ENCODE measurements around the gene PERCC1.

The PERCC1 gene

DNA sequence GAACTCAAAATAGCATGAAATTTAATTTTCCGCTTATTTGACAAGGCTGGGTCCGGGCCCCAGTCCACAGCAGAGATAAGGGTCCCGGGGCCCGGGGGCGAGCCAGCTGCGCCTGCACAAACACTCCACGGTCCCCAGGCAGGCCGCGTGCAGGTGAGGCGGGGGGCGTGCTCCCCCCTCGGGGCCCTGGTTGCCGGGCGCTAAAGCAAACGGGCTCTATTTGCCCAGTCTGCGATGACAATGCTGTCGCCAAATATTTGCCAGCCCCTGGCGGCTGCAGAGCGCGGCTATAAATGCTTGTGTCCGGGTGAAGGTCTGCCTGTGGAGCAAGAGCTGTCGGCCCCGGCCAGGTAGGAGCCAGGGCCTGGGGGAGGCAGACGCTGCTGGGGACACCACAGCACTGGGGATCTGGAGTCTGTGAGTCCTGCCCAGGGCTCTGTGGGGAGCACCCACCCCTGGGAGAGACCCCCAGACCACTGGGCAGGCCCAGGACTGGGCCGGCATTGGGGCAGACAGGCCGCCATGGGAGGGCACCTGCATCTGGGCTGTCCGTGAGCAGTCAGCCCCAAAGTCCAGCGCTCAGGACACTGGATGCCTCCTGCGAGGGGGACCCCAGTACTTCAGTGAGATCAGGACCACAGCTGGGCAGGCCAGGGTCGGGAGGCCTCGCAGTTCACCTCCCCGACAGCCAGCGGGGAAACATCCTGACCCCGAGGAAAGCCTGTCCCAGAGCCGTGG is at the start of gene PERCC1:
Gene PERCC1 (plus strand): TSS at position 320 of the 738 bp plus-strand sequence. CDS start 1,516 bp downstream, outside the sequence.
- no peak for DNase-seq

DNA sequence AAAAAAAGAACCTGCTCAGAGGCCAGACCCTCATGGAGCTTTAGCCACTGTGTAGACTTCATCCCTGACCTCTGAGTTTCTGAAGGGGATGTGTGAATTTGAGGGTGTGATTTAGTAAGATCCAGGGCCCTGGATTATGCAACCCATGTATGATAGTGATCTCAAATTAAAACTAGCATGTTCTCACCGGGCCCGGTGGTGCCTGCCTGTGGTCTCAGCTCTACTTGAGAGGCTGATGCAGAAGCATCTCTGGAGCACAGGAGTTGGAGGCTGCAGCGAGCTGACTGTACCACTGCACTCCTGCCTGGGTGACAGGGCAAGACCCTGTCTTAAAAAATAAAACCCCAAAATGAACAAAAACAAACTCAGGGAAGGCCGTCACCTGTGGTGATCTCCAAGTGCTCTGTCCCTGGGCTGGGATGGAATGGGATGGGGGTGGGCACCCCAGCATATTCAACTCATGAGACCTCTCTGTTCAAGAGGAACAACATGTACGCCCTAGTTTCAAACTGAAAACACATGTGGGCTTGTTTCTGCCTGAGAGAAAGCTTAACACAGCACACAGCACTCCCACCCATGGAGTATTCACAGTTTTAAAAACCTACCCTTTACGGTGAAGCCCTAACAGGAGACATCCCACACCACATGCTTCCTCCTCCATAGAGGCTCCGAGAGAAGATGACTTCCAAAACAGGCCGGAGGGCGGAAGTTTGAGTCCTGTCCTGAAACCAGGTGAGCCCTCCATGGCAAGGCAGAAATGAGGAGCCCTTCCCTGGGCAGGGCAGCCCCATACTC is 49.1 kb upstream of the PERCC1 start:
- peak; percentile 4 for DNase-seq

DNA sequence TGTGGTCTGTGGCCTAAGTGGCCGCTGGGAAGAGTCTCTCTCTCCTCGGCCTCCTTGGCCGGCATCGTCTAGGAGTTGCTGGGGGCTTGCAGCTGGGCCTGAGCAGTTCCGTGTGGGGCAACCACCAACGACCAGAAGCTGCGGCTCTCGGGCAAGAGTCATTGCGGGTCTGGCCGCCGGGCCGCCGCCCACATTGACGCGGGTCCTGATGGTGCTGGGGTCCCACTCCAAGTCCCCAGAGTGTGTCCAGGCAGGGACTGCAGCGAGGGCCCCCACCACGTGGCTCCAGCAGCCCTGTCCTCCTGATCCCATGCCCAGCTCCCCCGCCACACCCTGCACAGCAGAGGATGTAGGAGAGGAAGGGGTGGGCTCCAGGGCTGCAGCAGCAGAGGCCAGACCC is 47.3 kb upstream of the PERCC1 start:
- DNase-seq = no peak

DNA sequence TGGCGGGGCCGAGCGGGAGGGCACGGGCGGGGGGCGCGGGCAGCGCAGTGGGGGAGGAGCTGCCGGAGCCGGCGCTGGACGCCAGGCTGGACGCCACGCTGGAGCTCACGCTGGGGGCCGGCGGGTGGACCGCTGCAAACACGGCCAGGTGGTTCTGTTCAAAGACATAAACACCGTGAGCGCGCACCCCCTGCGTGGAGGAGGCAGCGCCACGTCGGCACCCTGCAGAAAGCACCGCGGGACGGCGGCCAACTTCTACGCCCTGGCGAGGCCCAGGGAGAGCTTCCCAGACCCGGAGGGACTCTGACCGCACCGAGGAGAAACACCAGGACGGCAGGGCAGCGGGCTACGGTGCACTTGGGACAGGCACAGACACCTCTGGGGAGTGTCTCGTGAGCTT is 45.6 kb upstream of the PERCC1 start:
- DNase-seq = no peak

DNA sequence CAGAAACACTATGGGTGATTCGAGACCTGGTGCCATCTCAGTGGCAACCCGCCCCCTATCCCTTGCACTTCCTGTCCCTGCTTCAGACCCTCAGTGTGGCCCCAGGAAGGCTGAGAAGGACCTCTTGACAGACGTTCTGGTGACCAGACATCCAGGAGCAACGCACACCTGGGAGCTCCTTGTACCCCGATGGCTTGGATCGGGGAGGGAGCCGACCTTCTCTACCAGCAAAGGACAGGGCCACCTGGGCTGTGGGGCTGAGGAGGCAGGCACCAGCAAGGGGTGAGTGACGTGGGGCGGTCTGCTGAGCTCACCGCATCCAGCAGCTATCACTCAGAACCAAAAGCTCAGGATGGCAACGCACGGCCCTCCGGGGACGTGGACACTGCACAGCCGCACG is 43.5 kb upstream of the PERCC1 start:
- no peak for DNase-seq

DNA sequence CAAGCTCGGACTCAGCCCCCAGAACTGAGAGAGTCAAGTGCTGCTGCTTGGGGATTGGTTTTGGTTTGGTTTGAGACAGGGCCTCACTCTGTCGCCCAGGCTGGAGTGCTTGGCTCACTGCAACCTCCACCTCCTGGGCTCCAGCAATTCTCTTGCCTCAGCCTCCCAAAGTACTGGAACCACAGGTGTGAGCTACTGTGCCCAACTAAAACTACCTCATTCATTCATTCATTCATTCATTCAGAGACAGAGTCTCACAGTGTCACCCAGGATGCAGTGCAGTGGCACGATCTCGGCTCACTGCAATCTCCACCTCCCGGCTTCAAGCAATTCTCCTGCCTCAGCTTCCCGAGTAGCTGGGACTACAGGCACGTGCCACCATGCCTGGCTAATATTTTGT is 41.1 kb upstream of the PERCC1 start:
- DNase-seq = no peak

DNA sequence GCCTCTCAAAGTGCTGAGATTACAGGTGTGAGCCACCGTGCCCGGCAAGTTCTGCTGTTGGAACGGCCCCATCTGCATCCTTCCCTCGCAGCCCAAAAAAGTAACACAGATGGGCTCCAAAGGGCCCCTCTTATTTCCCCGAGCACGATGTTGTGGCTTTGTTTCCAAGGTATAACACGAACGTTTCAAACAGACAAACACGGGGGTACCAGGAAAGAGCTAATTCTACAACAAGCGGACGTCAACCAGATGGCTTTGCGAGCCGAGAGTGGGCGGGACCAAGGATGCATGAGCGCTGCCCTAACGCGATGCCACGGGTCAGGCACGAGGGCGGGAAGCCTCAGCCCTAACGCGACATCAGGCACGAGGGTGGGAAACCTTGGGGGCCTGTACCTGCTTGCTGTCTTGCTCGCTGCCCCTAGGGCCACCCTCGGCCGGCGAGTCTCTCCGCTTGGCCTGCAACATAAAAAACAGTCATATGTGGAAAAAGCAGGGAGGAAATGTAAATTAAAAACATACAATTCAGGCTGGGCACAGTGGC is 40.6 kb upstream of the PERCC1 start:
- no peak for DNase-seq

- DNase-seq = no peak
Measured at GRCh38 chr16:1392826-1393225, 38.1 kb upstream of the PERCC1 start.

DNA sequence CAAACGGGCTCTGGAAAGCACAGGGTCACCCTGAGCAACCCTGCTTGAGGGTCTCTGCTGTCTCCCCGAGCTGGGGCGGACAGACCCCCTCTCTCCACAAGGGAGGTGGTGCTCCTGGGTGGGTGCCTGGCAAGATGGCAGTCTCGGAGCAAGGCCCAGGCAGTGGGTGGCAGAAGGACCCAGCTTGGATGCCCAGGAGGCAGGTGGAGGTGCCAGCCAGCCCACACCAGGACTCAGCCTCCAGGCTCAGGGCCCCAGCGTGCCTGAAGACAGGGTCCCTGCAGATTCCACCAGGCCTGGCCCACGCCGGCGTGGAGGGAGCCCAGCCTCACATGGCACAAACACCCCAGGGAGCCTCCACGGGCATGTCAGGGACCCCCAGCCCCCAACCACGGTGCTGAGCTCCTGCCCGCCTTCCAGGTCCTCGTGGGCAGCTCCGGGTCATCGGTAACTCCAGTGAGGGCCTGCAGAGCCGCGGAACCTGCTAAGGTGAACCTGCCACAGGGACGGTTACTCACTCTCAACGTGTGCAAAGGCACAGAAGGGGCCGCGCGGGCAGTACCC is 37.2 kb upstream of the PERCC1 start:
- DNase-seq = no peak

DNA sequence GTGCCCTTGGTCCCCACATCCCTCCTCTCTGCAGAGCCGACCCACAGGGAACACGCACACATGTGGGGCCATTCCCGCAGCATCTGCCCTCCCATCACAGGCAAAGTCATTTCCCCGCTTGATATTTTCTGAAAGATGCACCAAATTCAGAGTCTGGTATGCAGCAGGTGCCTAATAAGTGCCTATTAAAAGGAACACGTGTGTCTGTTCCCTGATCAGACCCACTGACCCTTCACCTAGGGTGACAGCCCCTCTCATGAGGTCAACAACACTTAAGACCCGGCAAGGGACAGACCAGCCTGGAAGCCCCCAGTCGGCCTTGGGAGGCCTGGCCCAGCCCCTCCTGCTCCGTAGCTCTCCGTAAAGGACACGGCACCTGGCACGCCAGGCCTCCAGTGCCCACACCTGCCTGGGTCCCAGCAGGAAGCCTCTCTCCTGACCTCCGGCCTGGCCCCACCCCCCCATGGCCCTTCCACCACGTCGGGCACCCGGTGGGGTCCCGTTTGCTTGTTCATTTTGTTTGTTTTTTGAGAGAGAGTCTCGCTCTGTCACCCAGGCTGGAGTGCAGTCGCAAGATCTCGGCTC is 36.4 kb upstream of the PERCC1 start:
- DNase-seq = no peak

DNA sequence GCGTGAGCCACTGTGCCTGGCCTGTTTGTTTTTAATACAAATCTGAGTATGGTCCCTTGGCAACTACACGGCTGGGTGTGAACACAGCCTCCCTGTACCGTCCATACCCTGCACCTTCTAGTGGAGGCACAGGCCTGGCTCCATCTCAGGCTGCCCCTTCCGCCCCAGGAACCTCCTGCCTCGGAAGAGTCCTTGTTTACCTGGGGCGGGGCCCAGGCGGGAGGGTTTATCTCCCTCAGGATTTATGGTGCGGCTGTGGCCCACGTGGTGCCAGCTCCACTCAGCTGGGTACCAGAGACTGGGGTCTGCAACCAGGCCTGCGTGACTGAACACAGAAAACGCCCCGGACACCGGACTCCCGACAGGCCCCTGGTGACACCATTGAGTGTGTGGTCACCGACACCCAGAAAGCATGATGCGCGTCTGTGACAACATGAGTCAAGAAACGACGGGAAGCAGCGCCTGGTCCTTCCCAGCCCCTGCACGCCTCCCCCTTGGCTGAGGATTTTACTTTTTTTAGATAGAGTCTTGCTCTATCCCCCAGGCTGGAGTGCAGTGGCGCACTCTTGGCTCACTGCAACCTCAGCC is 35.3 kb upstream of the PERCC1 start:
- DNase-seq = no peak

- DNase-seq = no peak
Measured at GRCh38 chr16:1397779-1398178, 33.1 kb upstream of the PERCC1 start.

DNA sequence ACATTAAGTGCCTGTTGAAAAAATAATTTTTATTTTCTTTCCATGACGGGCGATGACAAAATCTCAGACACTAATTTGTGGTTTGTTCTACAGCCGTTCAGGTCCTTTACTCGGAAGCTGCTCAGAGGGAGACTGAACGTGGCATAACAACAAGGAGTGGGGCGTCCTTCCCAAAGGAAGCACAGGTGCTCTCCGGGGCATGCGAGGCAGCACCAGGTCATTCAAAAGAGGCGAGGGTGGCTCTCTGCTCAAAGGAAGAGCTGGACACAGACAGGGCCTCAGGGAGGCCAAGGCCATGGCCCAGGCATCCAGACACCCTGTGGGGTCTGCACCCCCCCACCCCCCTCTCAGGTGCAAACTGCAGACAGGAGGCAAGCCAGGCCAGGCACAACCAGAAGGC is 32.5 kb upstream of the PERCC1 start:
- no peak for DNase-seq

GRCh38 chr16:1398826-1399581 is 31.9 kb upstream of the PERCC1 start:
- no peak for DNase-seq

GRCh38 chr16:1401061-1401757 is 29.7 kb upstream of the PERCC1 start:
- DNase-seq = no peak

- DNase-seq = no peak
Measured at GRCh38 chr16:1401758-1402154, 29.1 kb upstream of the PERCC1 start.

- no peak for DNase-seq
Measured at GRCh38 chr16:1403036-1403435, 27.8 kb upstream of the PERCC1 start.

GRCh38 chr16:1403733-1404132 is 27.1 kb upstream of the PERCC1 start:
- no peak for DNase-seq

DNA sequence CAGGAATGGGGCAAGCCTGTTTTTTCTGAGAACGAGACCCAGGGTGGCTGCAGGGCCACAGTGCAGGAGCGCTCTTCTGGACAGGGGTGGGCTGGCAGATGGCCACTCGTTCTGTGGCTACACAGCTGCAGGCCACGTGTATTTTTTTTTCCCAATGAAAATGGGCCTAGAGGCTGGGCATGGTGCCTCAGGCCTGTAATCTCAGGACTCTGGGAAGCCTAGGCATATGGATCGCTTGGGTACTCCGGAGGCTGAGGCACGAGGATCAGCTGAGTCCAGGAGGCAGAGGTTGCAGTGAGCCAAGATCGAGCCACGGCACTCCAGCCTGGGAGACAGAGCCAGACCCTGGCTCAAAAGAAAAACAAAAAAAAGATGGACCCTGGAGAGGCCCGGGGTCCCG is 23.1 kb upstream of the PERCC1 start:
- no peak for DNase-seq

DNA sequence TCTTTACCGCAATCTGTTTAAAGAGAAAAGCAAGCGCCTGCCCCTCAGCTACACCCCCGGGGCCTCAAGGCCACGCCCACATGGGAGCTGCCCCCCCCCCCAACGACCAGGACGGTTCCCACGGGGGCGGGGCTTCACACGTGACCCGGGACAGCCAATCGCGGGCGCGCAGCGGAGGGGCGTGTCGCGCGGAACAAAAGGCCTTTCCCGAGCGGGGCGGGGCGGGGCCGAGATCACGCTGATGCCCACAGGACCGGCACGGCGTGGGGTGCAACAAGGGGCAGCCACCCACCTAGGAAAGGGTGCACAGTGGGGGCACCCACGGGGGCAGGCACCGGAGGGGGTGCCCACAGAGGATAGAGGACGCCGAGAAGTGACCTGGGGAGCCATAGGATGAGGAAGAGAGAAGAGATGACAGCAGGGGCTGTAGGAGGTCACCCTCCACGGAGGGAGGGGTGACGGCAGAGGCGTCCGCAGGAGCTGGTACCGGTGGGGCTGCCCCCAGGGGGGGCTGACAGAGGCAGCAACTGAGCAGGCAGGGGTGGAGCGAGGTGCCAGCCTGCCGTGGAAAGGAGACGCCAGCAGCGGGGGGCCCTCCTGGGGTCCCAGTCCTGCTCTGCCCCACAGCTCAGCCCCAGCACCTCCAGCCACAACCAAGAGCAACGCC is 22.6 kb upstream of the PERCC1 start:
- peak; percentile 93 for DNase-seq

DNA sequence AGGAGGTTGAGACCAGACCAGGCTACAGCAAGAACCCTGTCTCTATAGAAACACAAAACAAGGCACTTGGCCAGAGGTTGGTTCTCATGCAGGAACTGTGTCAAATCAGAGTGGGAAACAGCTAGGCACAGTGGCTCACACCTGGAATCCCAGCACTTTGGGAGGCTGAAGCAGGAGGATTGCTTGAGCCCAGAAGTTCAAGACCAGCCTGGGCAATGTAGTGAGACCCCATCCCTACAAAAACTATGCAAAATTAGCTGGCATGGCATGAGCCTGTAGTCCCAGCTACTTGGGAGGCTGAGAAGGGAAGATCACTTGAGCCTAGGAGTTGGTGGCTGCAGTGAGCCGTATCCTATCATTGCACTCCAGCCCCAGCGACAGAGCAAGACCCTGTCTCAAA is 18.0 kb upstream of the PERCC1 start:
- DNase-seq = no peak

Data from OCI-M1 (cell line).